ENCODE data around the gene CAMK1D.

- TF ChIP-seq CTCF (IDR thresholded peaks at IDR 0.05) = no peak
- TF ChIP-seq POLR2A (IDR thresholded peaks at IDR 0.05) = no peak
Measured at GRCh38 chr10:12488626-12489025, 139.3 kb downstream of the CAMK1D start.

Data from right lobe of liver (tissue), 4 donors.